WTC11 (cell line): Measurements from ENCODE around the gene MT1M. TPM values are rescaled to one million over a fixed set of nuclear protein-coding genes. Genes with fewer than 3 reads are reported as not detected.

Source experiments
- ATAC-seq: fragments of 200-7000 bp; cut with Tn5 transposase; 2 replicates; pipeline ENCODE4 v1.10.0; 2021; ENCODE audit warnings: mild to moderate bottlenecking, moderate library complexity
- CTCF ChIA-PET: fragments of 300-600 bp; sonication (Branson Sonifier 250); formaldehyde crosslinking; loops from one replicate; lab custom pipeline; 2021; ENCODE audit warnings: antibody characterized with exemption; lab: Charles Lee
- POLR2A ChIA-PET: fragments of 350-600 bp; sonication (Branson Sonifier 250); formaldehyde crosslinking; loops from one replicate; lab custom pipeline; 2021; ENCODE audit warnings: antibody characterized with exemption; lab: Charles Lee
- DNase-seq: peaks from one replicate; pipeline ENCODE4 v3.0.0; 2021; ENCODE audit warnings: low spot score
- H3K27ac Mint-ChIP-seq: 2 replicates; pipeline ENCODE4 v1.8.0; 2021; ENCODE audit warnings: mixed read lengths
- H3K27me3 Mint-ChIP-seq: 2 replicates; pipeline ENCODE4 v1.8.0; 2021; ENCODE audit warnings: low read depth, mild to moderate bottlenecking, moderate library complexity, mixed read lengths
- H3K36me3 Mint-ChIP-seq: 2 replicates; pipeline ENCODE4 v1.8.0; 2021; ENCODE audit warnings: mixed read lengths
- H3K4me1 Mint-ChIP-seq: 2 replicates; pipeline ENCODE4 v1.8.0; 2022; ENCODE audit warnings: mixed read lengths
- H3K4me3 Mint-ChIP-seq: 2 replicates; pipeline ENCODE4 v1.8.0; 2021; ENCODE audit warnings: mild to moderate bottlenecking, moderate library complexity, mixed read lengths
- H3K9me3 Mint-ChIP-seq: 2 replicates; pipeline ENCODE4 v1.8.0; 2021; ENCODE audit warnings: mixed read lengths
- ATF1 ChIP-seq: sonication (generic); formaldehyde crosslinking; IDR thresholded peaks from 2 replicates; pipeline ENCODE4 v1.8.1; 2023; ENCODE audit warnings: mild to moderate bottlenecking, moderate library complexity, missing genetic modification reagents
- CBFB ChIP-seq: sonication (generic); formaldehyde crosslinking; IDR thresholded peaks from 2 replicates; pipeline ENCODE4 v1.8.1; 2022; ENCODE audit warnings: mild to moderate bottlenecking, low read depth, missing genetic modification reagents
- CREB1 ChIP-seq: sonication (generic); formaldehyde crosslinking; IDR thresholded peaks from 2 replicates; pipeline ENCODE4 v1.8.0; 2023; ENCODE audit warnings: mild to moderate bottlenecking, missing genetic modification reagents
- ELF4 ChIP-seq: sonication (generic); formaldehyde crosslinking; IDR thresholded peaks from 2 replicates; pipeline ENCODE4 v1.8.1; 2022; ENCODE audit warnings: low read depth, mild to moderate bottlenecking, moderate library complexity, missing genetic modification reagents
- FOXJ3 ChIP-seq: sonication (generic); formaldehyde crosslinking; IDR thresholded peaks from 2 replicates; pipeline ENCODE4 v1.9.0; 2021; ENCODE audit warnings: missing genetic modification reagents, mild to moderate bottlenecking, borderline replicate concordance
- GRHL2 ChIP-seq: fragments of 250-450 bp; sonication (Bioruptor Pico); IDR thresholded peaks from 2 replicates; pipeline ENCODE4 v1.8.0; 2022; ENCODE audit warnings: mild to moderate bottlenecking, moderate library complexity; ENCODE audit not compliant: insufficient replicate concordance, severe bottlenecking
- GTF2I ChIP-seq: fragments of 250-450 bp; sonication (Bioruptor Pico); conservative IDR thresholded peaks from 2 replicates; pipeline ENCODE4 v1.4.0; 2021; ENCODE audit warnings: mild to moderate bottlenecking
- JUN ChIP-seq: sonication (generic); formaldehyde crosslinking; IDR thresholded peaks from 2 replicates; pipeline ENCODE4 v1.8.0; 2023; ENCODE audit warnings: mild to moderate bottlenecking, missing genetic modification reagents
- MYBL2 ChIP-seq: sonication (generic); formaldehyde crosslinking; IDR thresholded peaks from 2 replicates; pipeline ENCODE4 v1.8.1; 2023; ENCODE audit warnings: mild to moderate bottlenecking, moderate library complexity, missing genetic modification reagents
- NR2C2 ChIP-seq: sonication (generic); formaldehyde crosslinking; IDR thresholded peaks from 2 replicates; pipeline ENCODE4 v1.8.0; 2022; ENCODE audit warnings: mild to moderate bottlenecking, missing genetic modification reagents
- SMAD3 ChIP-seq: sonication (generic); formaldehyde crosslinking; IDR thresholded peaks from 2 replicates; pipeline ENCODE4 v1.8.0; 2022; ENCODE audit warnings: missing genetic modification reagents, mild to moderate bottlenecking, borderline replicate concordance
- ZNF219 ChIP-seq: sonication (generic); formaldehyde crosslinking; IDR thresholded peaks from 2 replicates; pipeline ENCODE4 v1.8.0; 2023; ENCODE audit warnings: missing genetic modification reagents, mild to moderate bottlenecking, borderline replicate concordance
- total RNA-seq: library from RNA; stranded (reverse); gene quantifications from 3 replicates; pipeline ENCODE4 v1.2.3, GENCODE V29; 2021
- TF ChIP-seq, protein P1 (sequence below): fragments of 250-450 bp; sonication (Bioruptor Pico); IDR thresholded peaks from 2 replicates; pipeline ENCODE4 v1.9.0; 2021; ENCODE audit warnings: mild to moderate bottlenecking, borderline replicate concordance
- TF ChIP-seq, protein P2 (sequence below): sonication (generic); formaldehyde crosslinking; IDR thresholded peaks from 2 replicates; pipeline ENCODE4 v1.8.1; 2023; ENCODE audit warnings: mild to moderate bottlenecking, missing genetic modification reagents
- TF ChIP-seq, protein P3 (sequence below): sonication (generic); formaldehyde crosslinking; IDR thresholded peaks from 2 replicates; pipeline ENCODE4 v1.8.1; 2022; ENCODE audit warnings: low read depth, missing genetic modification reagents, borderline replicate concordance
- TF ChIP-seq, protein P4 (sequence below): fragments of 250-450 bp; sonication (Bioruptor Pico); IDR thresholded peaks from 2 replicates; pipeline ENCODE4 v1.9.0; 2021; ENCODE audit warnings: mild to moderate bottlenecking
- TF ChIP-seq, protein P5 (sequence below): sonication (generic); formaldehyde crosslinking; IDR thresholded peaks from 2 replicates; pipeline ENCODE4 v1.8.1; 2023; ENCODE audit warnings: mild to moderate bottlenecking, missing genetic modification reagents, moderate library complexity
- TF ChIP-seq, protein P6 (sequence below): sonication (generic); formaldehyde crosslinking; IDR thresholded peaks from 2 replicates; pipeline ENCODE4 v1.8.1; 2022; ENCODE audit warnings: mild to moderate bottlenecking, moderate library complexity, missing genetic modification reagents
- TF ChIP-seq, protein P7 (sequence below): fragments of 250-450 bp; sonication (Bioruptor Pico); IDR thresholded peaks from 2 replicates; pipeline ENCODE4 v1.9.0; 2021; ENCODE audit warnings: moderate library complexity, mild to moderate bottlenecking, inconsistent platforms, borderline replicate concordance
- TF ChIP-seq, protein P8 (sequence below): sonication (generic); formaldehyde crosslinking; IDR thresholded peaks from 2 replicates; pipeline ENCODE4 v1.8.0; 2022; ENCODE audit warnings: mild to moderate bottlenecking, missing genetic modification reagents

MT1M gene
- total RNA-seq, 1 experiment from 2014 or later, result 4.7 TPM

DNA sequence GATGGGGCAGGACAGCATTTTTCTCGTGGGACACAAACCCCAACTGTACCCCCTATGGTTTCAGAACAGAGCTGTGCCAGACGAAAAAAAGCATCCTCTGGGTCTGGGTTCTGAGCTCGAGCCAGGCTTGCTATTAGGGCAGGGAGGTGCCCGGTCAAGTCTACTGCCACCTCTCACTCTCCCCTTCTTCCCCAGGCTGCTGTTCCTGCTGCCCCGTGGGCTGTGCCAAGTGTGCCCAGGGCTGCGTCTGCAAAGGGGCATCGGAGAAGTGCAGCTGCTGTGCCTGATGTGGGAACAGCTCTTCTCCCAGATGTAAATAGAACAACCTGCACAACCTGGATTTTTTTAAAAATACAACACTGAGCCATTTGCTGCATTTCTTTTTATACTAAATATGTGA is 5.8 kb upstream of the MT1M start:
- no peak overlapping the region for H3K27ac Mint-ChIP-seq
- peaks cover 38% of the 10 kb centered on the region for H3K4me1 Mint-ChIP-seq
- TF ChIP-seq NR2C2 (CRISPR knock-in tag) (no peak), CBFB (no peak), ATF1 (no peak), CREB1 (no peak), MYBL2 (CRISPR knock-in tag) (no peak)
- TF ChIP-seq, protein P1, sequence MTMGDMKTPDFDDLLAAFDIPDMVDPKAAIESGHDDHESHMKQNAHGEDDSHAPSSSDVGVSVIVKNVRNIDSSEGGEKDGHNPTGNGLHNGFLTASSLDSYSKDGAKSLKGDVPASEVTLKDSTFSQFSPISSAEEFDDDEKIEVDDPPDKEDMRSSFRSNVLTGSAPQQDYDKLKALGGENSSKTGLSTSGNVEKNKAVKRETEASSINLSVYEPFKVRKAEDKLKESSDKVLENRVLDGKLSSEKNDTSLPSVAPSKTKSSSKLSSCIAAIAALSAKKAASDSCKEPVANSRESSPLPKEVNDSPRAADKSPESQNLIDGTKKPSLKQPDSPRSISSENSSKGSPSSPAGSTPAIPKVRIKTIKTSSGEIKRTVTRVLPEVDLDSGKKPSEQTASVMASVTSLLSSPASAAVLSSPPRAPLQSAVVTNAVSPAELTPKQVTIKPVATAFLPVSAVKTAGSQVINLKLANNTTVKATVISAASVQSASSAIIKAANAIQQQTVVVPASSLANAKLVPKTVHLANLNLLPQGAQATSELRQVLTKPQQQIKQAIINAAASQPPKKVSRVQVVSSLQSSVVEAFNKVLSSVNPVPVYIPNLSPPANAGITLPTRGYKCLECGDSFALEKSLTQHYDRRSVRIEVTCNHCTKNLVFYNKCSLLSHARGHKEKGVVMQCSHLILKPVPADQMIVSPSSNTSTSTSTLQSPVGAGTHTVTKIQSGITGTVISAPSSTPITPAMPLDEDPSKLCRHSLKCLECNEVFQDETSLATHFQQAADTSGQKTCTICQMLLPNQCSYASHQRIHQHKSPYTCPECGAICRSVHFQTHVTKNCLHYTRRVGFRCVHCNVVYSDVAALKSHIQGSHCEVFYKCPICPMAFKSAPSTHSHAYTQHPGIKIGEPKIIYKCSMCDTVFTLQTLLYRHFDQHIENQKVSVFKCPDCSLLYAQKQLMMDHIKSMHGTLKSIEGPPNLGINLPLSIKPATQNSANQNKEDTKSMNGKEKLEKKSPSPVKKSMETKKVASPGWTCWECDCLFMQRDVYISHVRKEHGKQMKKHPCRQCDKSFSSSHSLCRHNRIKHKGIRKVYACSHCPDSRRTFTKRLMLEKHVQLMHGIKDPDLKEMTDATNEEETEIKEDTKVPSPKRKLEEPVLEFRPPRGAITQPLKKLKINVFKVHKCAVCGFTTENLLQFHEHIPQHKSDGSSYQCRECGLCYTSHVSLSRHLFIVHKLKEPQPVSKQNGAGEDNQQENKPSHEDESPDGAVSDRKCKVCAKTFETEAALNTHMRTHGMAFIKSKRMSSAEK (CRISPR knock-in tag), result no peak
- TF ChIP-seq, protein P2, sequence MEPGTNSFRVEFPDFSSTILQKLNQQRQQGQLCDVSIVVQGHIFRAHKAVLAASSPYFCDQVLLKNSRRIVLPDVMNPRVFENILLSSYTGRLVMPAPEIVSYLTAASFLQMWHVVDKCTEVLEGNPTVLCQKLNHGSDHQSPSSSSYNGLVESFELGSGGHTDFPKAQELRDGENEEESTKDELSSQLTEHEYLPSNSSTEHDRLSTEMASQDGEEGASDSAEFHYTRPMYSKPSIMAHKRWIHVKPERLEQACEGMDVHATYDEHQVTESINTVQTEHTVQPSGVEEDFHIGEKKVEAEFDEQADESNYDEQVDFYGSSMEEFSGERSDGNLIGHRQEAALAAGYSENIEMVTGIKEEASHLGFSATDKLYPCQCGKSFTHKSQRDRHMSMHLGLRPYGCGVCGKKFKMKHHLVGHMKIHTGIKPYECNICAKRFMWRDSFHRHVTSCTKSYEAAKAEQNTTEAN (CRISPR knock-in tag), result no peak
- TF ChIP-seq, protein P3, sequence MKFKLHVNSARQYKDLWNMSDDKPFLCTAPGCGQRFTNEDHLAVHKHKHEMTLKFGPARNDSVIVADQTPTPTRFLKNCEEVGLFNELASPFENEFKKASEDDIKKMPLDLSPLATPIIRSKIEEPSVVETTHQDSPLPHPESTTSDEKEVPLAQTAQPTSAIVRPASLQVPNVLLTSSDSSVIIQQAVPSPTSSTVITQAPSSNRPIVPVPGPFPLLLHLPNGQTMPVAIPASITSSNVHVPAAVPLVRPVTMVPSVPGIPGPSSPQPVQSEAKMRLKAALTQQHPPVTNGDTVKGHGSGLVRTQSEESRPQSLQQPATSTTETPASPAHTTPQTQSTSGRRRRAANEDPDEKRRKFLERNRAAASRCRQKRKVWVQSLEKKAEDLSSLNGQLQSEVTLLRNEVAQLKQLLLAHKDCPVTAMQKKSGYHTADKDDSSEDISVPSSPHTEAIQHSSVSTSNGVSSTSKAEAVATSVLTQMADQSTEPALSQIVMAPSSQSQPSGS (CRISPR knock-in tag), result no peak
- TF ChIP-seq, protein P4, sequence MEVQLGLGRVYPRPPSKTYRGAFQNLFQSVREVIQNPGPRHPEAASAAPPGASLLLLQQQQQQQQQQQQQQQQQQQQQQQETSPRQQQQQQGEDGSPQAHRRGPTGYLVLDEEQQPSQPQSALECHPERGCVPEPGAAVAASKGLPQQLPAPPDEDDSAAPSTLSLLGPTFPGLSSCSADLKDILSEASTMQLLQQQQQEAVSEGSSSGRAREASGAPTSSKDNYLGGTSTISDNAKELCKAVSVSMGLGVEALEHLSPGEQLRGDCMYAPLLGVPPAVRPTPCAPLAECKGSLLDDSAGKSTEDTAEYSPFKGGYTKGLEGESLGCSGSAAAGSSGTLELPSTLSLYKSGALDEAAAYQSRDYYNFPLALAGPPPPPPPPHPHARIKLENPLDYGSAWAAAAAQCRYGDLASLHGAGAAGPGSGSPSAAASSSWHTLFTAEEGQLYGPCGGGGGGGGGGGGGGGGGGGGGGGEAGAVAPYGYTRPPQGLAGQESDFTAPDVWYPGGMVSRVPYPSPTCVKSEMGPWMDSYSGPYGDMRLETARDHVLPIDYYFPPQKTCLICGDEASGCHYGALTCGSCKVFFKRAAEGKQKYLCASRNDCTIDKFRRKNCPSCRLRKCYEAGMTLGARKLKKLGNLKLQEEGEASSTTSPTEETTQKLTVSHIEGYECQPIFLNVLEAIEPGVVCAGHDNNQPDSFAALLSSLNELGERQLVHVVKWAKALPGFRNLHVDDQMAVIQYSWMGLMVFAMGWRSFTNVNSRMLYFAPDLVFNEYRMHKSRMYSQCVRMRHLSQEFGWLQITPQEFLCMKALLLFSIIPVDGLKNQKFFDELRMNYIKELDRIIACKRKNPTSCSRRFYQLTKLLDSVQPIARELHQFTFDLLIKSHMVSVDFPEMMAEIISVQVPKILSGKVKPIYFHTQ (CRISPR knock-in tag), result no peak
- DNase-seq, result no peak
- peaks cover 8% of the 10 kb centered on the region; the same call in 1 of the 2 replicates for H3K9me3 Mint-ChIP-seq
- no peak for ATAC-seq
- H3K27me3 Mint-ChIP-seq, result peaks cover 98% of the 10 kb centered on the region
- POLR2A ChIA-PET, result interaction anchor here (1.2 to 4.9 kb wide), 7 partner anchors 10 to 56 kb away, joined by 4 to 68 read pairs (median 24); partner anchors contain the start of genes MT1F, MT1G, MT1H and MT1X
- CTCF ChIA-PET, result interaction anchor here (1.2 to 1.8 kb wide), 3 partner anchors 9 to 47 kb away, joined by 3 to 5 read pairs (median 4); no protein-coding TSS in a partner anchor
- peak overlapping the region; percentile 74; the same call in 1 of the 2 replicates for H3K4me3 Mint-ChIP-seq
- H3K36me3 Mint-ChIP-seq, result peaks cover 2% of the 10 kb centered on the region; the same call in 1 of the 2 replicates

DNA sequence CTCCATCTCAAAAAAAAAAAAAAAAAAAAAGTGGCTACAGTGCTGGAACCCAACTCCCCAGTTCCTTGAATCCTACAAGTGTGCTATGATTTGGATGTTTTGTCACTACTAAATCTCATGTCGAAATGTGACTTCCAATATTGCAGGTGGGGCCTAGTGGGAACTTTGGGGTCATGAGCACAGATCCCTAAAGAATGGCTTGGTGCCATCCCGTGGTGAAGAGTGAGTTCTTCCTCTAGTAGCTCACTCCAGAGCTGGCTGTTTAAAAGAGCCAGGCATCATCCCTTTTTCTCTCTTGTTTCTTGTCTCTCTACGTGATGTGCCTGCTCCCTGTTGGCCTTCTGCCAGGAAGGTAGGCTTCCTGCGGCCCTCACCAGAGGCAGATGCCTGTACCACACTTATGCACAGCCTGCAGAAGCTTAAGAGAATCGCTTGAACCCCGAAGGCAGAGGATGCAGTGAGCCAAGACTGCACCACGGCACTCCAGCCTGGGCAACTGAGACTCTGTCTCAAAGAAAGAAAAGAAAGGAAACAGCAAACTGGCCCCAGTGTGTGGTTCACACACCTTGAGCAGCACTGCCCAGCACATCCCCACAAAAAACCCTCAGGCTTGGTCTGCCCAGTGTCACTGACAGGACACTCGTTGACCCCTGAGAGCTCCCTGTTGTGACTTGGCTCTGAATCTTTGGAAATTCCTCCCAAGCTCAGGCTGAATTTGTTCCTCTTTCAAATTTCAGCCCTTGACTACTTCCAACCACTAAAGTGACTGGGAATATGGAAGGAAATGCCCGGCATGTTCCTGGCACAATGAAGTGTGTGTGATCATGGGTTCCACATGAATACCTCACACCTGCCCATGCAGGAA is 3.7 kb upstream of the MT1M start:
- ChIA-PET POLR2A (interaction anchor here (4.9 kb wide), 1 partner anchor 19 kb away, joined by 68 read pairs; the partner anchor contains the start of gene MT2A), CTCF (interaction anchor here (0.7 to 2.2 kb wide), 6 partner anchors 10 to 73 kb away, joined by 4 to 10 read pairs (median 6); partner anchors contain the start of gene MT2A)
- Mint-ChIP-seq H3K9me3 (no peaks in the 10 kb centered on the region), H3K27ac (no peak overlapping the region), H3K27me3 (peaks cover 98% of the 10 kb centered on the region), H3K36me3 (0 out of 2 replicates have a peak, but pooled peaks cover 2% of the 10 kb centered on the region), H3K4me1 (peaks cover 34% of the 10 kb centered on the region), H3K4me3 (no peak overlapping the region)
- no peak for ATAC-seq
- TF ChIP-seq GRHL2 (CRISPR knock-in tag) (no peak), ELF4 (no peak), JUN (no peak), GTF2I (CRISPR knock-in tag) (no peak), ZNF219 (CRISPR knock-in tag) (no peak), ATF1 (no peak), FOXJ3 (CRISPR knock-in tag) (no peak), SMAD3 (CRISPR knock-in tag) (no peak)
- TF ChIP-seq, protein P5, sequence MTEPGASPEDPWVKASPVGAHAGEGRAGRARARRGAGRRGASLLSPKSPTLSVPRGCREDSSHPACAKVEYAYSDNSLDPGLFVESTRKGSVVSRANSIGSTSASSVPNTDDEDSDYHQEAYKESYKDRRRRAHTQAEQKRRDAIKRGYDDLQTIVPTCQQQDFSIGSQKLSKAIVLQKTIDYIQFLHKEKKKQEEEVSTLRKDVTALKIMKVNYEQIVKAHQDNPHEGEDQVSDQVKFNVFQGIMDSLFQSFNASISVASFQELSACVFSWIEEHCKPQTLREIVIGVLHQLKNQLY (CRISPR knock-in tag), result no peak
- TF ChIP-seq, protein P6, sequence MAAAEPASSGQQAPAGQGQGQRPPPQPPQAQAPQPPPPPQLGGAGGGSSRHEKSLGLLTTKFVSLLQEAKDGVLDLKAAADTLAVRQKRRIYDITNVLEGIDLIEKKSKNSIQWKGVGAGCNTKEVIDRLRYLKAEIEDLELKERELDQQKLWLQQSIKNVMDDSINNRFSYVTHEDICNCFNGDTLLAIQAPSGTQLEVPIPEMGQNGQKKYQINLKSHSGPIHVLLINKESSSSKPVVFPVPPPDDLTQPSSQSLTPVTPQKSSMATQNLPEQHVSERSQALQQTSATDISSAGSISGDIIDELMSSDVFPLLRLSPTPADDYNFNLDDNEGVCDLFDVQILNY (CRISPR knock-in tag), result no peak
- TF ChIP-seq, protein P7, sequence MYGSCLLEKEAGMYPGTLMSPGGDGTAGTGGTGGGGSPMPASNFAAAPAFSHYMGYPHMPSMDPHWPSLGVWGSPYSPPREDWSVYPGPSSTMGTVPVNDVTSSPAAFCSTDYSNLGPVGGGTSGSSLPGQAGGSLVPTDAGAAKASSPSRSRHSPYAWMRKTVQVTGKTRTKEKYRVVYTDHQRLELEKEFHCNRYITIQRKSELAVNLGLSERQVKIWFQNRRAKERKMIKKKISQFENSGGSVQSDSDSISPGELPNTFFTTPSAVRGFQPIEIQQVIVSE (CRISPR knock-in tag), result no peak
- TF ChIP-seq, protein P8, sequence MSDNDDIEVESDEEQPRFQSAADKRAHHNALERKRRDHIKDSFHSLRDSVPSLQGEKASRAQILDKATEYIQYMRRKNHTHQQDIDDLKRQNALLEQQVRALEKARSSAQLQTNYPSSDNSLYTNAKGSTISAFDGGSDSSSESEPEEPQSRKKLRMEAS (CRISPR knock-in tag), result no peak
- no peak for DNase-seq
